Inferior parietal cortex (tissue), 1 donor: ENCODE data around the gene ZMYM3.

Experiments
- DNase-seq: peaks from one replicate; pipeline ENCODE4 v3.0.0-alpha.2; 2016; ENCODE audit errors: extremely low spot score

ZMYM3 gene

DNA sequence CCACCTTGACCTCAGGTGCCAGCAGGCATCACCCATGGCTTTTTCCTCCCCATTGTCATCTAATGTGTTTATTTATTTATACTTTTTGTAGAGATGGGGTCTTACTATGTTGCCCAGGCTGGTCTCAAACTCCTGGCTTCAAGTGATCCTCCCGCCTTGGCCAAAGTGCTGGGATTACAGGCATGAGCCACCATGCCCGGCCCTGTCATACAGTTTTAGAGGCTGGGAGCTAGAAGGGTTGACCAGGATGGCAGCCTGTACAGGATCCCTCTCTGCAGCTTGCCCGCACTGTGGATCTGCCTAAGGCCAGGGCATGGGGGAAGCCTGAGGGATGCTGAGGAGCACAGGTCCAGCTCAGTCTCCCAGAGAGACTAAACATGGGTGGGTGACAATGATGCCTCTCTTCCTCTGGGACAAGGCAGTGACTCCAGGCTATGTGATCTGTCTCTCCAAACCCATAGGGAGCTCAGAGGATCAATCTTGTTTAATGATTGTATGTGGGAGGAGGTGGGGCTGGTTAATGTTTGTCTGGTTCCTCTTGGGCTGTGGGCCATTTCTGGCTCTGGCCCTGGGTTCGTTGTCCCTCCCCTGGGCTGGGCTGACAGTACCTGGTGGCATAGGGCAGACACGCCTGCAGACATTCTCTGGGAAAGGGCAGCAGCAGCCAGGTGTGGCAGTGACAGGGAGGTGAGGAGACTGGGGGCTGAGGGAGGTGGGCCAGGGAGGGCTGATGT is 39.2 kb downstream of the ZMYM3 start:
- no peak for DNase-seq

DNA sequence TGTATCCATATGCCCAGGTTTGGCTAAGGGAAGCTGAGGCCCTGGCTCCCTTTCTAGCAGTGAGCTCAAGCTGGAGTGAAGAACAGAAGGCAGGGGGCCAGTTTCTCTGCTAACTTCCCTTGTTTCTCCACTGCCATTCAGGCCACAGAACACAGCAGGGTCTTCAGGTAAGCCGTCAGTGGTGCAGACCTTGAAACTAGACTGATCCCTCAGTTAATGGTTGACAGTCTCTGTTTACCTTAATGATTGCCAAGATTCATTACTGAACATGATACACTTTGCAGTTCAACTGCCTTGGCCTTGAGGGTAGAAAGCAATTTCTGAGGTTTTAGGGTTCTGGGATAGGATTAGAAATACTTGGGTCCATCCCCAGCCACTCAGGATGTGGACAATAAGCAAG is 39.8 kb downstream of the ZMYM3 start:
- DNase-seq: no peak

DNA sequence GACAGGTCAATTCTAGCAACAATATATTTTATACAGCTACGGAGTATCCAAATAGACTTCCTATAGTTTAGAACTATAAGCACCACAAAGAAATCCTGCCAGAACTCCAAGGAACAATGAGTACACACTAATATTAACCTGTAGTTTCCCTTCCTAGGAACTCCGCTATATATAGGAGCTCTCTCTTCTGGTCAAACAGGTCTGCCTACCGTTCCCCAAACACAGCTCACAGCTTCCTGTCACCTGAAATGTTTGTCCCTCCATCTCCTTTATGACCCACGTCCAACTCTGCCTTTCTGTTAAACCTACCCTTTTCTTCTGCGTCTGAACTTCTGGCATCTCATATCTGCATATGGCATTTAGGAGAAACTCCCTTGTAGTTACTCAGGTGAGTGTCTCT is 41.4 kb downstream of the ZMYM3 start:
- no peak for DNase-seq

DNA sequence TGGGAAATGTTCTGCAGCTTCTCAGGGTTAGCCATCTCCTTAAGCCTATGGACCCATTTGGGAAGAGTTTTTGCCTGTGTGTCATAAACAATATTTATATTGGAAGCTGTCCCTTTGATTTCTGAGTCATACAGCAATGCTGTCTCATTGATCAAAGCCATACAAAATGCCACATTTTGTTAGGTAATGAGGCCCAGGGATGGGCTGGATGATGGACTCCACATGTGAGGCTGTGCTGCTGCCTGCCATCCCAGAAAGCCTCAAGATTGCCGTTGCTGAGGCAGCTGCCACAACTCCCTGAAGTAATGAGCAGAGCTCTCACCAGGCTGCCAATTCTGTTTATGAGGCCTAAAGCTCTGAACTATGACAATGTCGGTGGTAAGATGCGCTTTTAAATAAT is 43.1 kb downstream of the ZMYM3 start:
- no peak for DNase-seq

DNA sequence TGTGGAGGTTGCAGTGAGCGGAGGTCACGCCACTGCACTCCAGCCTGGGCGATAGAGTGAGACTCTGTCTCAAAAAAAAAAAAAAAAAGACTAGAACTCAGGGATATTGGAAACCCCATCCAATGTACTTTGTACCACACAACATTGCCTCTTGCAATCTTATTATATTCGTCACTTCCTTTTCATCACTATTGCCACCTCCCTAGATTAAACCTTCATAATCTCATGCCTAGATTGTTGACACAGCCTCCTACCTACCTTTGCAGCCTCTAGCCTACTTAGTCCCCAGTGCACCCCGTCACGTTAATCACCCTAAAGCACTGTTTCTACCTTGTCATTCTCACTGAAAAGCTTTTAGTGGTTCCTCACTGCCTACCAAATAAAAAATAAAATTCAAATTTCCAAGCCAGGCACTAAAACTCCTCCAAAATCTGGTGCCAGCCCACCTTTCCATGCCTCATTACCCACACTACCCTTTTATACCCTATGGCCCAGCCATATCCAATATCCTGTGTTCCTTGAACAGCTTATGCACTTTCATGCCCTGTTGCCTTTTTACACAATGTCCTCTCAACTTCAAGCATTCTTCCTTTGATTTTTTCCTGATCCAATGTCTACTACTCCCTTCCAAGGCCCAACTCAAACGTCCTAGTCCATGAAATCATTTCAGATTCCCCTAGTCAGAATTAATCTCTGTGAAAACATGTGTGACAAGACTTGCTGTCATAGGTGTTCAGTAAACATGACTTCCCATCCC is 54.5 kb downstream of the ZMYM3 start:
- no peak for DNase-seq

DNA sequence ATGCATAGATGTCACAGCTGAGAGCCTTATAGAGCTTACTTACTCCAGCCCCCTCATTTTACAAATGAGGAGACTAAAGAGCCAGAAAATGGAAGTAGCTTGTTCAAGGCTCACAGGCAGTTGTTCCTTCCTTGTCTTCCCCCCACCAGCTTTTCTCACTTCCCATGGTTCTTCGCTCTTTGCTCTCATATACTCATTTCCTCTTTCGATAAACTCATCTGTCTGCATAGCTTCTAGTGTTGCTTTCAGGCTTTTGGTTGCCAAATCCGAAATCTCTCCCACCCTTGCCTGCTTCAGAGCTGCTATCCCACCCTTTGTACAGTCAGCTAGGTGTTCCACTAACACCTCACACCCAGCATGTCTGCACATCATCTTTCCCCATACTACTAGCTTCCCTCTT is 55.9 kb downstream of the ZMYM3 start:
- DNase-seq: no peak

DNA sequence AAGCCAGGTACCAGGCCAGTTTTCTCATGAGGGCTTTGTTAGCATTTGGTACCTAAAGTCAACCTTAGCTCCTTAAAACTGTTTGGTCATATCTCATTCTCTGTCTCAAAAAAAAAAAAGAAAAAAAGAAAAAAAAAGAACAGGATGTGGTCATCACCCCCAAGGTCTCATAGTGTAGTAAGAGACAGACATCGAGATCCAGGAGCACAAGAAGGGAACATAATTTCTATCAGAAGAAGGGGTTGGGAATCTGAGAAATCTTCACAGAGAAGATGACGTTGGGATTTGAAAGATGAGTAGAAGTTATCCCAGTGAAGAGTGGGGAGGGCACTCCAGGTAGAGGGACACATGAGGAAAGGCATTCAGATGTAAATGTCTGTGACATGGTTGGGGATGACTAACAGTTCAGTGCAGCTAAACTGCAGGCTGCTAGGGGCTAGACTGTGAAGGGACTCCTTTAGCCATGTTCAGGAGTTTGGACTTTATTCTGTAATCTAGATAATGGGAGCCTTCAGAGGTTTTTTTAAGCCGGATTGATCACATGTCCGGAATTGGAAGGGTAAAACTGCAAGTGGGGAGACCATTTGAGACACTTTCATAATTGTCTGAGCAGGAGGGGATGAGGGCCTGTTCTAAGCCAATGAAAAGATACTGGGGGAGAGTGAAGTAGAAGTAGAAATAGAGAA is 57.8 kb downstream of the ZMYM3 start:
- no peak for DNase-seq

DNA sequence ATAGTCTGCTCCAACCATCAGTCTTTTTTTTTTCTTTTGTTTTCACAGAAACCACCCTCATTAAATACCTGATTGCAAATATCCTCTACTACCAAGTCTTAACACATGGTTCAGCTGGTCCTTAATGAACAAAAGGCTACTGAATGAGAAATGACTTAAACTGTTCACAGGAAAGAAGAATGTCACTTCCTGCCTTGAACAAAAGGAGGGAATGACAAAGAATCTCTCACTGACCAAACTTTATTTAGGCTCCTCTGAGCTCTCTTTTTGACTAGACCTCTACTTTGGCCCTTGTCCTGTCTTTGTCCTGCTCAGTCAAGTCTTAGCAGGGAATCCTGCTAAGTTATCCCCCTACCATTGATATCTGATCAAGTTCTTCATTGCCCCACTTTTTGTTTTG is 62.7 kb downstream of the ZMYM3 start:
- DNase-seq: no peak
